SK-N-SH treated with all-trans-retinoic acid at 6 μM for 48 hours (cell line): ENCODE measurements around the gene B4GAT1.

Source experiments
- ATAC-seq: fragments of 200-7000 bp; cut with Tn5 transposase; 3 replicates; pipeline ENCODE4 v1.9.1; 2020; ENCODE audit warnings: mild to moderate bottlenecking, moderate library complexity
- ARNTL ChIP-seq: fragments of 450-650 bp; formaldehyde crosslinking; IDR thresholded peaks from 2 replicates; pipeline ENCODE4 v1.5.0; 2020; ENCODE audit warnings: low read depth, mild to moderate bottlenecking, moderate library complexity, borderline replicate concordance
- BACH2 ChIP-seq: fragments of 250-450 bp; sonication (Bioruptor Pico); IDR thresholded peaks from 2 replicates; pipeline ENCODE4 v1.9.0; 2021; ENCODE audit warnings: mild to moderate bottlenecking, borderline replicate concordance
- CREB5 ChIP-seq: fragments of 250-450 bp; sonication (Bioruptor Pico); IDR thresholded peaks from 2 replicates; pipeline ENCODE4 v1.5.1; 2020; ENCODE audit warnings: low read depth, mild to moderate bottlenecking, moderate library complexity
- CSDC2 ChIP-seq: fragments of 250-450 bp; sonication (Bioruptor Pico); IDR thresholded peaks from 2 replicates; pipeline ENCODE4 v1.5.0; 2020; ENCODE audit warnings: mild to moderate bottlenecking, moderate library complexity
- ESRRG ChIP-seq: fragments of 250-450 bp; sonication (Bioruptor Pico); IDR thresholded peaks from 2 replicates; pipeline ENCODE4 v1.6.1; 2021; ENCODE audit warnings: mild to moderate bottlenecking
- GLIS3 ChIP-seq: fragments of 250-450 bp; sonication (Bioruptor Pico); IDR thresholded peaks from 2 replicates; pipeline ENCODE4 v1.5.0; 2020; ENCODE audit warnings: mild to moderate bottlenecking, moderate library complexity
- ISL1 ChIP-seq: fragments of 250-450 bp; sonication (Bioruptor Pico); IDR thresholded peaks from 2 replicates; pipeline ENCODE4 v2.1.2; 2022; ENCODE audit warnings: mild to moderate bottlenecking, moderate library complexity
- OSR1 ChIP-seq: fragments of 250-450 bp; sonication (Bioruptor Pico); IDR thresholded peaks from 2 replicates; pipeline ENCODE4 v1.8.0; 2022; ENCODE audit warnings: moderate library complexity, mild to moderate bottlenecking, inconsistent platforms
- PATZ1 ChIP-seq: fragments of 250-450 bp; sonication (Bioruptor Pico); IDR thresholded peaks from 2 replicates; pipeline ENCODE4 v1.8.0; 2020; ENCODE audit warnings: mild to moderate bottlenecking, moderate library complexity, borderline replicate concordance
- POU6F1 ChIP-seq: fragments of 250-450 bp; sonication (Bioruptor Pico); IDR thresholded peaks from 2 replicates; pipeline ENCODE4 v1.8.0; 2021; ENCODE audit warnings: low read depth, mild to moderate bottlenecking, moderate library complexity, borderline replicate concordance
- PPARA ChIP-seq: fragments of 250-450 bp; sonication (Bioruptor Pico); IDR thresholded peaks from 2 replicates; pipeline ENCODE4 v1.5.0; 2020; ENCODE audit warnings: mild to moderate bottlenecking, borderline replicate concordance
- RARB ChIP-seq: fragments of 250-450 bp; sonication (Bioruptor Pico); IDR thresholded peaks from 2 replicates; pipeline ENCODE4 v1.8.0; 2021; ENCODE audit warnings: mild to moderate bottlenecking, moderate library complexity
- TCF4 ChIP-seq: fragments of 250-450 bp; sonication (Bioruptor Pico); IDR thresholded peaks from 2 replicates; pipeline ENCODE4 v1.8.0; 2021; ENCODE audit warnings: mild to moderate bottlenecking, moderate library complexity, borderline replicate concordance
- TOX ChIP-seq: fragments of 250-450 bp; sonication (Bioruptor Pico); IDR thresholded peaks from 2 replicates; pipeline ENCODE4 v1.8.0; 2021; ENCODE audit warnings: mild to moderate bottlenecking, moderate library complexity, borderline replicate concordance
- TSHZ2 ChIP-seq: fragments of 250-450 bp; sonication (Bioruptor Pico); IDR thresholded peaks from 2 replicates; pipeline ENCODE4 v1.5.0; 2020; ENCODE audit warnings: mild to moderate bottlenecking, moderate library complexity
- ZC3H10 ChIP-seq: fragments of 250-450 bp; sonication (Bioruptor Pico); IDR thresholded peaks from 2 replicates; pipeline ENCODE4 v1.5.1; 2021; ENCODE audit warnings: mild to moderate bottlenecking, moderate library complexity
- ZFP3 ChIP-seq: fragments of 250-450 bp; sonication (Bioruptor Pico); IDR thresholded peaks from 2 replicates; pipeline ENCODE4 v1.5.0; 2020; ENCODE audit warnings: mild to moderate bottlenecking, moderate library complexity
- ZFP30 ChIP-seq: fragments of 450-650 bp; formaldehyde crosslinking; IDR thresholded peaks from 2 replicates; pipeline ENCODE4 v1.5.0; 2022; ENCODE audit warnings: mild to moderate bottlenecking, moderate library complexity
- ZNF565 ChIP-seq: fragments of 450-650 bp; formaldehyde crosslinking; conservative IDR thresholded peaks from 2 replicates; pipeline ENCODE4 v1.5.0; 2020; ENCODE audit warnings: low read depth, mild to moderate bottlenecking, moderate library complexity
- ZNF70 ChIP-seq: fragments of 450-650 bp; formaldehyde crosslinking; IDR thresholded peaks from 2 replicates; pipeline ENCODE4 v1.5.0; 2020; ENCODE audit warnings: mild to moderate bottlenecking, moderate library complexity
- ZNF8 ChIP-seq: fragments of 450-650 bp; formaldehyde crosslinking; IDR thresholded peaks from 2 replicates; pipeline ENCODE4 v1.5.0; 2020; ENCODE audit warnings: mild to moderate bottlenecking, moderate library complexity

B4GAT1 gene

GRCh38 chr11:66310324-66310723, 37.1 kb downstream of the B4GAT1 start:
- TF ChIP-seq ARNTL (no peak), CREB5 (CRISPR knock-in tag) (no peak), ZFP3 (no peak), ESRRG (CRISPR knock-in tag) (no peak), ZNF8 (no peak)
- TF ChIP-seq, all 23 proteins: peak for 0
- ATAC-seq, result no peak

GRCh38 chr11:66309475-66309874, 38.0 kb downstream of the B4GAT1 start:
- TF ChIP-seq GLIS3 (CRISPR knock-in tag) (no peak), ZFP3 (no peak), ZC3H10 (CRISPR knock-in tag) (no peak), ZNF565 (CRISPR knock-in tag) (no peak), ZNF8 (no peak), CREB5 (CRISPR knock-in tag) (no peak)
- ATAC-seq, result no peak

DNA sequence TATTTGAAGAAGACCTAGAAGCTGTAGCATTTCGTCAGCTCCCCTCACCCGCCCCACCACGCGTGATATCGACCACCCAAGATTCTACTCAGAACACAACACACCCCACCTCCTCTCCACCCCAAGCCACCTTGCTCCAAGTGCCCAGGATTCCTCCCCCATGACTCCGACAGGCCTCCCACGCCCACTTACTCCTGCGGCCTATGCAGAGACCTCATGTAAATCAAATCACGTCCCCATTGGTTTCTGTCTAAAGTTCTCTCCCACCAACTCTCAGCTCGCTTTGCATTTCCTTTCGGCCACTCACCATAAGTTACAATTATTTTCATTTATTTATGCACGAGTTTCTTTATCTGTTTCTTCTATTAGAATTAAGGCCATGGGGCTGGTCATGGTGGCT, 44.8 kb downstream of the B4GAT1 start:
- no peak for ATAC-seq
- TF ChIP-seq RARB, result no peak

- no peak for TF ChIP-seq ZFP30 (CRISPR knock-in tag)
- TF ChIP-seq ZFP3, result no peak
- no peak for TF ChIP-seq ZC3H10 (CRISPR knock-in tag)
- TF ChIP-seq CREB5 (CRISPR knock-in tag), result no peak
- no peak for TF ChIP-seq POU6F1
- no peak for TF ChIP-seq CSDC2 (CRISPR knock-in tag)
- no peak for TF ChIP-seq PPARA (CRISPR knock-in tag)
- TF ChIP-seq TOX, result no peak
- no peak for TF ChIP-seq PATZ1 (CRISPR knock-in tag)
- no peak for TF ChIP-seq ISL1 (CRISPR knock-in tag)
- TF ChIP-seq OSR1 (CRISPR knock-in tag), result no peak
- TF ChIP-seq ZNF70 (CRISPR knock-in tag), result no peak
- no peak for TF ChIP-seq ARNTL
- no peak for ATAC-seq
Observed at GRCh38 chr11:66299186-66299585, 48.2 kb downstream of the B4GAT1 start.

DNA sequence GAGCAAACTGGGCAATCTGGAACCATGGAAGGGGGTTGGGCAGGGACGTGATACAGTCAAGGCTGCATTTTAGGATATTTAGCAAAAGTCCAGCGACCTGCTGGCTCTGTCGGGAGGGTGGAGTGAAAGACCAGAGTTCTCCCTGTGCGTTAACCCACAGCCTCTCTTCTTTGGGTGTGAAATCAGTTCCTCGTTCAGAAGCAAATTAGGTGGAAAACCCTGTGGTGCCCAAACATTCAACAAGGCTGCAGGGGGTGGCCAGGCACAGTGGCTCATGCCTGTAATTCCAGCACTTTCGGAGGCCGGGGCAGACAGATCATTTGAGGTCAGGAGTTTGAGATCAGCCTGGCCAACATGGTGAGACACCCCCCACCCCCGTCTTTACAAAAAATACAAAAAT, 49.8 kb downstream of the B4GAT1 start:
- no peak for ATAC-seq
- TF ChIP-seq RARB (no peak), TSHZ2 (CRISPR knock-in tag) (no peak), ZFP3 (no peak), ESRRG (CRISPR knock-in tag) (no peak), PATZ1 (CRISPR knock-in tag) (no peak), GLIS3 (CRISPR knock-in tag) (no peak), TCF4 (no peak), ZFP30 (CRISPR knock-in tag) (no peak), ZC3H10 (CRISPR knock-in tag) (no peak), PPARA (CRISPR knock-in tag) (no peak), TOX (no peak), CSDC2 (CRISPR knock-in tag) (no peak), BACH2 (CRISPR knock-in tag) (no peak)
